Measurements from ENCODE around the gene COL11A1.
"Not testable (repeated sequence)": the region's sequence is repeated elsewhere in the genome, so short reads cannot be mapped to it uniquely, and the experiment has no call there.

COL11A1 gene

GRCh38 chr1:103108376-103109150, at the start of gene COL11A1:
COL11A1 (minus strand) TSS chr1:103108522; CDS start chr1:103108178, 344 bp downstream.
- no peak for DNase-seq

GRCh38 chr1:103156966-103157365, 48.6 kb upstream of the COL11A1 start:
- DNase-seq: no peak

DNA sequence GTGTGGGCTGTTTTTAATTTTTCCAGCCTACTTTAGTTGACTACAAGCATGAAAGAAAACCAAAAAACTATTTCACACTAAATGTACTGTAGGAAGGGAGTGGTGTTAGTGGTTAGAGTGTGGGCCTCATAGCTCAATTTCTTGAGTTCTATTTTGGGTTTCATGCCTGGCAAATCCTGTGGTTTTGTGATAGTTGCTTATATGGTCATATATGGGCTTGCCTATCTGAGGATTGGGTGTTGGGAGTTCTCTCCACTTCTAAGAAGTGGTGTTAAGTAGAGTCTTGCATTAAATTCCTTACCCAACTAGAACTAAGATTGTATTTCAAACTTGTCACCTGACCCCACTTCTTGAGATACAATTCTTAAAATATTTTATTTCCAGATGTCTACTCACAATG, 37.8 kb upstream of the COL11A1 start:
- no peak for DNase-seq

DNA sequence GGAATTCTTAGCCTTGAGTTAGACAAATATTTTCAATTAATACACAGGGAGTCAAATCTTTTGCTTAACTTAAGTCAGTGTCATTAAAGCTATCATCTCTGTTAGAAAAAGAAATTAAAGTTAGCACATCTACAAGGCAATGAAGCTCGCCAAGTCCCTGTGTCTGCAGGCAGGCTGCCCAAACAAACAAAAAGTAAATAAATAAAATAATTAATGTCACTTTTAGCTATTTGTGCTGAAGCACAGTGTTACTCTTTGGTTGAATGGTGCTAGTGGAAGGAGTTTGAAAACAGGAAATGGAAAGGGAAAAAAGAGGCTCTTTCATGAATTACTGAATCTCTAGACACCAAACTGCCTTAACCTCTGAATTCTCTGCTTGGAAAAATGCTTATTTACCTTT, 37.1 kb upstream of the COL11A1 start:
- no peak for DNase-seq

- DNase-seq: no peak
These were observed 36.4 kb upstream of the COL11A1 start for GRCh38 chr1:103144681-103145080.

GRCh38 chr1:103142461-103142860, 34.1 kb upstream of the COL11A1 start:
- no peak for DNase-seq

DNA sequence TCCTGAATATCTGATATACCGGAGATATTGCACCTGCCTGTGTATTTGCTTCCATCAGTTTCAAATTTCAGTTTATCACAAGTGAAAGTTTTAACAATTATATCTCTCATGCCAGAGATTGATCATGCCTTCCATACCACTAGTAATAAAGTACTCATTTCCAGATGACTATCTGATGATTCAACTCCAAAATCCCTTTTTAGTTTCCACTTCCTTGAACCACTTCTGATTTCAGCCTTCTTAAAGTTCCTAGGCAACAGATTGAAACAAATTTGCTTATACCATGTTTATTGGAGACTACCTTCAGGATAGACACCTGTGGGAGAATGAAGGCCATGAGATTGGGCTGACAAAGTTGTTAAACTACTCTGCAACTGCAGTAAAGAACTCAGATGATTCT, 21.5 kb upstream of the COL11A1 start:
- DNase-seq: no peak

GRCh38 chr1:103129255-103129654, 20.9 kb upstream of the COL11A1 start:
- no peak for DNase-seq

GRCh38 chr1:103128256-103128655, 19.9 kb upstream of the COL11A1 start:
- DNase-seq: not testable (repeated sequence)

DNA sequence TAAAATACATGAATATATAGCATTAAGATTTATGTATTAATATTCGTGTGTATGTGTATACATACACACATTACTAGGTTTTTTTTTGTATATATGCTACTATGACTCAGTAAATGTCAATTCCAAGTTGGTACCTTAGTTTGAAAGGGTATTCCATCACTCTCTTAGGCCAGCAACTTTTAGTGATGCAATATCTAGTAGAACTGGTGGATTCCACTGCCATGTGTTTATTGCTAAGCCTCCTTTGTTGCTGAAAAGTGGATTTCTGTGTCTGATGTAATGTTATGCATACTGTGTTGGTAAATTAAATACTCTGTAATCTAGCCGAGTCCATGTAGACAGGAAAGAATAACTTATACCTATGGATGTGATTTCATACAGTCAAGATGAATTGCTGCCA, 16.9 kb upstream of the COL11A1 start:
- no peak for DNase-seq

DNA sequence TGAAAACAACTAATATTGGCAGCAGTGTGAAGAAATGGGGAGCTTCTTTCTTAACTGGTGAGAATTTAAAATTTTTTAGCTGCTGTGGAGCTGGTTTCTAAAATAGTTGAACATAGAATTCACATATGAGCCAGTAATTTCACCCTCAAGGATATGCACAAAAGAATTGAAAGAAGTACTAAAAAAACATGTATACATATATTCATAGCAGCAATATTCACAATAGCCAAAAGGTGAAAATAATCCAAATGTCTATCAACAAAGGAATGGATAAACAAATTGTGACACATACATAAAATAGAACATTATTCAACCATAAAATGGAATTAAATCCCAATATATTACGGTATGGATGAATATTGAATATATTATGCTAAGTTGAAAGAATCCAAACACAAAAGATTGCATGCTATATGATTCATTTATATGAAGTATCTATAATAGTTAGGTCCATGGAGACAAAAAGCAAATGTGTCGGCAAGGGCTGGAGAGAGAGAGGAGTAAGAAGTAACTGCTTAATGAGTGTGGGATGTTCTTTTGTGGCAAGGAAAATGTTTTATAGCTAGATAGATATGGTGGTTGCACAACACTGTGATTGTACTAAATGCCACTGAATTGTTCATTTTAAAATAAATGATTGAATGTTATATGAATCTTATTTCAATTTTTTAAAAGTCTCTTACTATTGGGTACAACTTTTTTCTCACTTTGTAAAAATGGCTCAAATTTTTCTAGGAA, 14.8 kb upstream of the COL11A1 start:
- no peak for DNase-seq

GRCh38 chr1:103120981-103121380, 12.7 kb upstream of the COL11A1 start:
- no peak for DNase-seq

GRCh38 chr1:103112546-103112945, 4.2 kb upstream of the COL11A1 start:
- no peak for DNase-seq

DNA sequence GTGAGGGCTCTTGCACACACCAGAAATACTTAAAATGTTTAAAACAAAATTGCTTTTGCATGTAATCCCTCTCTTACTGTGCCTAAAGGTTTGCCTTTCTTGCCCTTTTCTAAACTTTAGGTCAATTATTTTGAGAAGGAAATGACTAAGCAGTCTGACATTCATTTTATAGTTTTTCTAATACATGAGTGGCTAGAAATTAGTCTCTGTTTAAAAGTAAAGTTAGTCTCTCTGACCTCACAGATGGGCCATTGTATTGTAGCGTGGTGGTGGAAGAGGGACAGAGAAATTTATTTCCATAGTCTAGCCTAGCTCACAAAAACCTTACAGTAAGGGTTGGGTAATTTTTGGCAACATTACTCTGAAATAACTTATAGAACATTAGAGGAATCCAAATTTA, 3.6 kb upstream of the COL11A1 start:
- no peak for DNase-seq

DNA sequence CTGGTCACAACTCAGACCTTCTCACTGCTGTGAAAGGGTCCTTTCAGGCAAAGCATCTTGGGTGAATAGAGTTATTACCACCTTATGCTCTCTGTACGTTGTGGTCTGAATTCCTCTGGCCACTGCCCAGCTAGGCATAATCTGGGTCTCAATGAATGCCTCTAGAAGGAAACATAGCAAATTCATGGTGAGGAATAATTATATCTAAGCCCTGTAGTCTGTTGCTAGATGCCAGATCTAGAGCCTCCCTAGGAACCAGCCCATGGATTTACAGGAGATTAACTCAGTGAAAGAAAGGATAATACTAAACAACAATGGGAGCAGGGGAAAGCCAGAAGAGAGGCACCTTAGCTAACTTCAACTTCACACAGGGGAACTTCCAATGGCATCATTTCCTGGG, 2.4 kb upstream of the COL11A1 start:
- DNase-seq: no peak

GRCh38 chr1:103109311-103109920, 1.1 kb upstream of the COL11A1 start:
- no peak for DNase-seq

DNA sequence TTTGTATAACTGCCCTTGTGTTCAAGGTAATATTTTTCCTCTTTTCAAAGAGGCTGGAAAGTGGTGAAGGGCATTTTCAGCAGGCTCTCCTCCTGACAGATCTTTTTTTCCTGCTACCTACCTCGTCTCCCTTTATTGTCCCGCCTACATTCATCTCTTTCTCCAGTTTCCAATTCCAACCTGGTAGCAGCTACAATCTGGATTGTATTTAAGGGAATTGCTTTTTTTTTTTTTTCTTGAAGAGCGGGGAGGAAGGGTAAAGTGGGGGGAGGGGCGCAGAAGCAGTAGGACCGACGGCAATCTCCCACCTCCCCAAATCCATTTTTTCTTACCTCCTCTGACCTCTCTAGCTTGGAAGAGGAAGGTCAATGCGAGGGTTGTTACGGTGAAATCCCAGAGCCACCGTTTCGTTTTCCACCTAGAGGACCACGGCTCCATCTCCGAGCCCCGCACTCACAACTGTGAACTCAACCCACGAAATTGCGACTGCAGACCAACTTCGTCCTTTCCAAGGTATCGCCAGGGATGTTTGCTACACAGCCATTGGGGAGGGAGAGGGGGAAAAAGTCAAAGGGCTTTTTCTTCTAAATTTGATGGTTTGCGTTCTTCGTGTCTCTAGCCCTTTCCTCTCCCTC, 464 bp downstream of the COL11A1 start:
- no peak for DNase-seq

DNA sequence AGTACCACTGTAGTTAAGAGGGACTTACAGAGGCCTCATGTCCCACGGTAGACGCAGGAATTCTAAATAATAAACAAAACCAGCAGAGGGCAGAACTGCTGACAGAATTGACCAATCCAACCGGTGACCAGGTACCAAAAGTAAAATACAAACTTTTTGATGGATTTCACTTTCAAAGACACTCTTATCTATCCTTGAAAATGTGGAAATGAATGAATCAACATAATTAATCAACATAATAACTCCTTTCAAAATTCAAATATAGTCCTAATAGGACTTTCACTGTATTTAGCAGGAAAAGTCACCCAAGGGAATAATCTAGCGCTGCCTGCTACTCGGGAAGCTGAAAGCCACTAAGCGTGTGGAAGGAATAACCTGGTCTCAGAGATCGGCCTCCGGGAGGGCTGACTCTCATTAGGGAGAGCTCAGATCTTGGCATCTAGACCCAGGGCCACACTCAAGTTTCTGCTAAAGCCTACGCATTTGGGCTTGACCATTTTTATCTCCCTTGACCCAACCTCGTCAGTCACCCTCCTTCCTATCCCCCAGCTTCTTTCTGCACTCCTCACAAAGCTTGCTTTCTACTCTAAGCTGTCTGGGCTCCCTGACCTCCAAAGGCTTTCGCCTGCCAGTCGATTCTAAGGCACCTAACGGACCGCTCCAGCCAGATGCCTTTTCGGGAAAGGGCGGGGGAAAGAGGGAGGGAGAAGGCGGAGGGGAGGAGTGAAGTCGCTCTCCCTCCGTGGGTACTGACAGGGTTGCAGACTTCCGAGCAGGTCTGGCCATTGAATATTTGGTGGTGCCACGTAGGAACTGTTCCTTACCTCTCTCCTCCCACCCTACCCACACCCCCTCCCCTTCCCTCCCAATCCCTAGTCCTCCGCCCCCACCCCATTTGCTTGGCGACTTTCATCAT, 1.6 kb downstream of the COL11A1 start:
- DNase-seq: peak; percentile 21

DNA sequence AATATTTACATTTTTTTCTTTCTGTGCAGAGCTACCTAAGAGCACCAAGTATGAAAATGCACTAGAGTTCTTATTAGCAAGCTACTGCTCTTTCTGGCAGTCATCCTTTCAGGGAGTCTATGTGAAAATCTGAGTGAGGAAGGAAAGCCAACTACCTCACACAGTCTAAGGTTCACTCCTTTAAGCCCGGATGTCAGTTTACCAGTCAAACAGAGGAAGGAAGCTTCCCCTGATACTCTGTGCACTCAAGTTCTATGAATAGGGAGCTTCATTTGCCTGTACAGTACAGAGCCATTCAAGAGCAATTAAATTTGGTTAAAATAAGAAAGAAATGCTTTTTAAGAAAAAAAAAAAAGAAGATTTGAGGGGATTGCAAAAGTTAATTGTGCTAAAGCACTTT, 6.9 kb downstream of the COL11A1 start:
- DNase-seq: no peak

DNA sequence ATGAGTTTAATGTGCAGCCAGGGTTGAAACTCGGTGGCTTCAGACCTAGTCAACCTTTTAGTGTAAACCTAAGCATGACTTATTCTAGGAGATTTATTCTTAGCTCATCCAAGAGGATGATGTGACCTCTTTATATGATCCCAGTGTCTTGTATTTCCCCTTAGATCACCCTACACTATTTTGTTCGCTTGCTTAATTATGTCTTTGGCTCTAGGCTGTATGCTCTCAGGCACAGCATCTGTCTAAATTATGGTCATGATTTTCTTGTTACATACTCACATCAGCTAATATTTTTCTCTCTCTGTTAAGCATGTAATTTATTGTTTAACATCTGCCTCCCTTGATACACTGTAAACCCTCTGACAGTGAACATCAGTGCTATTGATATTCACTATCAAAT, 19.1 kb downstream of the COL11A1 start:
- no peak for DNase-seq

- DNase-seq: no peak
These were observed 21.1 kb downstream of the COL11A1 start for GRCh38 chr1:103087256-103087655.

- no peak for DNase-seq
These were observed 24.1 kb downstream of the COL11A1 start for GRCh38 chr1:103084181-103084580.
